ENCODE results near the gene ZC2HC1B. TPM values are rescaled to one million over a fixed set of nuclear protein-coding genes. Genes with fewer than 3 reads are reported as not detected.
A peak's percentile ranks its signal among the peaks of the same experiment; 100 is the strongest.

Gene ZC2HC1B
- total RNA-seq, 1 donor from 2014 or later = not detected

- intact Hi-C loops (cut with DNase I) = no loop called here
- Histone ChIP-seq H3K36me3 (peaks cover 6% of the 10 kb centered on the region), H3K9me3 (no peaks in the 10 kb centered on the region), H3K27me3 (no peaks in the 10 kb centered on the region), H3K4me1 (peaks cover 21% of the 10 kb centered on the region), H3K4me3 (no peak overlapping the region), H3K27ac (no peak overlapping the region)
- DNase-seq (no peak), ATAC-seq (peak; percentile 64)
- TF ChIP-seq CTCF (IDR thresholded peaks at IDR 0.05) = no peak
Observed at GRCh38 chr6:143965503-143966171, 101.4 kb downstream of the ZC2HC1B start.

GRCh38 chr6:143966312-143966711 is 102.0 kb downstream of the ZC2HC1B start:
- ATAC-seq (no peak), DNase-seq (no peak)
- Histone ChIP-seq H3K4me1 (peaks cover 22% of the 10 kb centered on the region), H3K27ac (no peak overlapping the region), H3K9me3 (no peaks in the 10 kb centered on the region), H3K4me3 (no peak overlapping the region), H3K27me3 (no peaks in the 10 kb centered on the region), H3K36me3 (peaks cover 6% of the 10 kb centered on the region)
- intact Hi-C loops (cut with DNase I) = no loop called here
- no peak for TF ChIP-seq CTCF (IDR thresholded peaks at IDR 0.05)

GRCh38 chr6:143967706-143968376 is 103.6 kb downstream of the ZC2HC1B start:
- H3K4me1 ChIP-seq = peaks cover 22% of the 10 kb centered on the region
- DNase-seq (no peak), ATAC-seq (no peak)
- intact Hi-C loops (cut with DNase I) = no loop called here
- no peak overlapping the region for H3K27ac ChIP-seq
- peaks cover 6% of the 10 kb centered on the region for H3K36me3 ChIP-seq
- H3K27me3 ChIP-seq = no peaks in the 10 kb centered on the region
- H3K9me3 ChIP-seq = no peaks in the 10 kb centered on the region
- TF ChIP-seq CTCF (IDR thresholded peaks at IDR 0.05) = no peak
- H3K4me3 ChIP-seq = no peak overlapping the region

GRCh38 chr6:143969077-143969476 is 104.8 kb downstream of the ZC2HC1B start:
- Histone ChIP-seq H3K27me3 (no peaks in the 10 kb centered on the region), H3K4me3 (no peak overlapping the region), H3K9me3 (no peaks in the 10 kb centered on the region), H3K4me1 (peaks cover 17% of the 10 kb centered on the region), H3K36me3 (peaks cover 6% of the 10 kb centered on the region), H3K27ac (no peak overlapping the region)
- DNase-seq (no peak), ATAC-seq (no peak)
- intact Hi-C loops (cut with DNase I) = no loop called here
- no peak for TF ChIP-seq CTCF (IDR thresholded peaks at IDR 0.05)

- H3K36me3 ChIP-seq = no peaks in the 10 kb centered on the region
- DNase-seq (no peak), ATAC-seq (peak; percentile 53)
- H3K4me3 ChIP-seq = no peak overlapping the region
- H3K27me3 ChIP-seq = no peaks in the 10 kb centered on the region
- peaks cover 17% of the 10 kb centered on the region for H3K4me1 ChIP-seq
- no peaks in the 10 kb centered on the region for H3K9me3 ChIP-seq
- TF ChIP-seq CTCF (IDR thresholded peaks at IDR 0.05) = no peak
- peak overlapping the region; percentile 8 for H3K27ac ChIP-seq
- intact Hi-C loops (cut with DNase I) = no loop called here
Observed at GRCh38 chr6:143970456-143971218, 106.4 kb downstream of the ZC2HC1B start.

All from upper lobe of right lung (tissue), 1 donor.